PC-9 (cell line): ENCODE results near the gene BICC1. TPM values are rescaled to one million over a fixed set of nuclear protein-coding genes. Genes with fewer than 3 reads are reported as not detected.

Experiments used
- BruUV-seq: library from RNA; stranded (reverse); fragments of 400-500 nt; replicated peaks from 2 replicates; lab custom pipeline; 2021; lab: Mats Ljungman, UMichigan
- CTCF ChIA-PET: fragments of 300-600 bp; sonication (Branson Sonifier 250); formaldehyde crosslinking; loops from one replicate; lab custom pipeline; 2022; ENCODE audit warnings: antibody characterized with exemption; lab: Charles Lee
- POLR2A ChIA-PET: fragments of 300-600 bp; sonication (Branson Sonifier 250); formaldehyde crosslinking; loops from one replicate; lab custom pipeline; 2022; ENCODE audit warnings: antibody characterized with exemption; ENCODE audit not compliant: unreplicated experiment; lab: Charles Lee
- DNase-seq, 2 experiments: peaks; one replicate each; pipeline versions ENCODE4 v3.0.0 to v3.0.0-alpha.2; 2015 to 2022; ENCODE audit warnings: mixed read lengths in 1 of 2
- H2AFZ ChIP-seq: fragments of 200-600 bp; sonication (generic); 2 replicates; pipeline ENCODE4 v1.8.1; 2017; ENCODE audit warnings: antibody characterized with exemption
- H3F3A ChIP-seq: fragments of 200-600 bp; sonication (generic); 2 replicates; pipeline ENCODE4 v1.8.1; 2017; ENCODE audit warnings: antibody characterized with exemption, mild to moderate bottlenecking, low read depth; ENCODE audit not compliant: insufficient read depth
- H3K27ac ChIP-seq: fragments of 200-600 bp; sonication (generic); 2 replicates; pipeline ENCODE4 v1.6.1; 2016; ENCODE audit warnings: mixed run types
- H3K27me3 ChIP-seq: fragments of 200-600 bp; sonication (generic); 2 replicates; pipeline ENCODE4 v1.6.1; 2016; ENCODE audit warnings: low read depth, mixed run types; ENCODE audit not compliant: insufficient read depth
- H3K36me3 ChIP-seq: fragments of 200-600 bp; sonication (generic); 2 replicates; pipeline ENCODE4 v1.6.1; 2016; ENCODE audit warnings: low read depth, mixed run types
- H3K4me1 ChIP-seq: fragments of 200-600 bp; sonication (generic); replicated peaks from 2 replicates; pipeline ENCODE4 v1.6.1; 2016; ENCODE audit warnings: mixed run types; ENCODE audit not compliant: insufficient read depth
- H3K4me2 ChIP-seq: fragments of 200-600 bp; sonication (generic); 2 replicates; pipeline ENCODE4 v1.6.1; 2017; ENCODE audit warnings: mixed run types
- H3K4me3 ChIP-seq: fragments of 200-600 bp; sonication (generic); 2 replicates; pipeline ENCODE4 v1.6.1; 2016; ENCODE audit warnings: mixed run types
- H3K79me2 ChIP-seq: fragments of 200-600 bp; sonication (generic); 2 replicates; pipeline ENCODE4 v1.6.1; 2017; ENCODE audit warnings: low read depth, mixed run types
- H3K9me2 ChIP-seq: fragments of 200-600 bp; sonication (generic); 2 replicates; pipeline ENCODE4 v1.8.1; 2017; ENCODE audit warnings: mild to moderate bottlenecking; ENCODE audit not compliant: insufficient read depth
- H3K9me3 ChIP-seq: fragments of 200-600 bp; sonication (generic); 2 replicates; pipeline ENCODE4 v1.8.1; 2016; ENCODE audit warnings: low read depth; ENCODE audit not compliant: insufficient read depth
- H4K20me1 ChIP-seq: fragments of 200-600 bp; sonication (generic); 2 replicates; pipeline ENCODE4 v1.8.1; 2017; ENCODE audit not compliant: insufficient read depth
- EZH2 ChIP-seq: fragments of 200-600 bp; sonication (generic); IDR thresholded peaks from 2 replicates; pipeline ENCODE4 v1.8.0; 2017; ENCODE audit warnings: antibody characterized with exemption, low read depth
- intact Hi-C: fragments of 100-400 bp; cut with micrococcal nuclease; formaldehyde crosslinking; loops from one replicate; pipeline ENCODE4 v1.10.0; 2022; ENCODE audit not compliant: unreplicated experiment
- total RNA-seq: library from RNA; stranded (reverse); gene quantifications from 2 replicates; pipeline ENCODE4 v1.2.3, GENCODE V29; 2021
- TF ChIP-seq, protein P1 (sequence below): fragments of 200-600 bp; sonication (generic); conservative IDR thresholded peaks from 2 replicates; pipeline ENCODE4 v1.6.1; 2017; ENCODE audit warnings: mixed run types, antibody characterized with exemption, mild to moderate bottlenecking, moderate library complexity

The BICC1 gene
- total RNA-seq, 1 experiment from 2014 or later: not detected

DNA sequence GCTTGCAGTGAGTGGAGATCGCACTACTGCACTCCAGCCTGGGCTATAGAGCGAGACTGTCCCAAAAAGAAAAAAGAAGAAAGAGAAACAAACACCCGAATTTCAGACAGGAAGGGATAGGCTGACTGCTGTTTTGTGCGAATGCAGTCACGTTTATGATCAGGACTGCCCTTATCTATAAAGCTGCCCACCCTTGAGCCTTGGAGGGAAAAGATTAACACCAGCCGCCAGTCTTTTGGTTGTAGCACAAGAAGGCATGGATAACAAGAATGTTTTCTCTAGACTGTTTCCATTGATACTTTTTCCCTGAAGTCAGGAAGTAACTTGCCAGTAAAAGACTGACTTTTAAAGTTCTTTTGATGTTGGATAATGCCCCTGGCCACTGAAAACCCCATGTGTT, 314.0 kb downstream of the BICC1 start:
- no peaks in the 10 kb centered on the region for H3K9me3 ChIP-seq
- BruUV-seq: no TSS peak
- H2AFZ ChIP-seq: 0 out of 2 replicates have a peak overlapping the region, but pooled peaks have one; percentile 7
- H3K9me2 ChIP-seq: no peaks in the 10 kb centered on the region
- H4K20me1 ChIP-seq: no peaks in the 10 kb centered on the region
- TF ChIP-seq, protein P1, sequence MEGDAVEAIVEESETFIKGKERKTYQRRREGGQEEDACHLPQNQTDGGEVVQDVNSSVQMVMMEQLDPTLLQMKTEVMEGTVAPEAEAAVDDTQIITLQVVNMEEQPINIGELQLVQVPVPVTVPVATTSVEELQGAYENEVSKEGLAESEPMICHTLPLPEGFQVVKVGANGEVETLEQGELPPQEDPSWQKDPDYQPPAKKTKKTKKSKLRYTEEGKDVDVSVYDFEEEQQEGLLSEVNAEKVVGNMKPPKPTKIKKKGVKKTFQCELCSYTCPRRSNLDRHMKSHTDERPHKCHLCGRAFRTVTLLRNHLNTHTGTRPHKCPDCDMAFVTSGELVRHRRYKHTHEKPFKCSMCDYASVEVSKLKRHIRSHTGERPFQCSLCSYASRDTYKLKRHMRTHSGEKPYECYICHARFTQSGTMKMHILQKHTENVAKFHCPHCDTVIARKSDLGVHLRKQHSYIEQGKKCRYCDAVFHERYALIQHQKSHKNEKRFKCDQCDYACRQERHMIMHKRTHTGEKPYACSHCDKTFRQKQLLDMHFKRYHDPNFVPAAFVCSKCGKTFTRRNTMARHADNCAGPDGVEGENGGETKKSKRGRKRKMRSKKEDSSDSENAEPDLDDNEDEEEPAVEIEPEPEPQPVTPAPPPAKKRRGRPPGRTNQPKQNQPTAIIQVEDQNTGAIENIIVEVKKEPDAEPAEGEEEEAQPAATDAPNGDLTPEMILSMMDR: no peak
- no peak for TF ChIP-seq EZH2
- intact Hi-C loops: no loop called here
- H3K79me2 ChIP-seq: no peaks in the 10 kb centered on the region
- no peak overlapping the region for H3K27ac ChIP-seq
- no peak for DNase-seq
- no peak overlapping the region for H3K4me3 ChIP-seq
- no peak overlapping the region for H3K4me2 ChIP-seq
- H3F3A ChIP-seq: no peaks in the 10 kb centered on the region
- no peaks in the 10 kb centered on the region for H3K27me3 ChIP-seq
- peaks cover 4% of the 10 kb centered on the region; the same call in 1 of the 2 replicates for H3K4me1 ChIP-seq
- POLR2A ChIA-PET: no interaction called here
- H3K36me3 ChIP-seq: no peaks in the 10 kb centered on the region
- CTCF ChIA-PET: no interaction called here

DNA sequence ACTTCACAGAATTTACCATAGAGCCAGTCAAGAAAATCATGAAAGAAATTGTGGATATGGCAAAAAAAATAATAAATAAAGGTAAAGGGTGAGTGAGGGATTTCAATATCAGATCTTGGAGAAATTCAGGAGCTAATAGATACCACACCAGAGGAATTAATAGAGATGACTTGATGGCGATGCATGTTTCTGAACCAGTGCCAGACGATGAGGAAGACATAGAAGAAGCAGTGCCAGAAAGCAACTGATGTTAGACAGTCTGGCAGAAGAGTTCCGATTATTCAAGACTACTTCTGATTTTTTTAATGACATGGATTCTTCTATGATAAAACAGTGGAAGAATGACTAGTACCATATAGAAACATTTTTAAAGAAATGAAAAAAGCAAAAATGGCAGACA, 314.7 kb downstream of the BICC1 start:
- ChIA-PET CTCF (no interaction called here), POLR2A (no interaction called here)
- Histone ChIP-seq H3K4me2 (no peak overlapping the region), H3K27me3 (no peaks in the 10 kb centered on the region), H3K27ac (no peak overlapping the region), H3K9me2 (no peaks in the 10 kb centered on the region), H3K9me3 (no peaks in the 10 kb centered on the region), H3K4me3 (no peak overlapping the region), H2AFZ (0 out of 2 replicates have a peak overlapping the region, but pooled peaks have one; percentile 7), H4K20me1 (no peaks in the 10 kb centered on the region), H3F3A (no peaks in the 10 kb centered on the region), H3K36me3 (no peaks in the 10 kb centered on the region), H3K4me1 (no peaks in the 10 kb centered on the region), H3K79me2 (no peaks in the 10 kb centered on the region)
- no peak for DNase-seq
- intact Hi-C loops: no loop called here
- no TSS peak for BruUV-seq
- TF ChIP-seq, protein P1: no peak
- no peak for TF ChIP-seq EZH2

DNA sequence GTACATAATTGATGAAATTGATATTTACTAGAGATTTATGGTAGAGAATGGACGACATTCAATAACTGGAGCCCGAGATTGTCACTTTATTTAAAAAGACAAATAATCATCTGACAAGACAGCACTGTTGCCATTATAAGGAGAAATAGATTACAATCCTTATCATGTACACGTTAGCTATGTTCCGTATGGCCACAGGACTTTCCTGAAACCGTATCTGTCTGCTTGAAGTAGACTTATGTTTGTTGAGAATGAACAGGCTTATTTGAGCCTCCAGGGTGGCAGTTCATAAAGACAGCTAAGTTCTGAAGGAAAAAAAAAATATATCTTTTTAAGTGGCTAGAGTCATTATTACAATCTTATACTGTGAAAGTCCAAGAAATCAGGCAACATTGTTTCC, 317.2 kb downstream of the BICC1 start:
- Histone ChIP-seq H3K27ac (no peak overlapping the region), H3K36me3 (no peaks in the 10 kb centered on the region), H3K27me3 (no peaks in the 10 kb centered on the region), H3K9me3 (no peaks in the 10 kb centered on the region), H3K9me2 (no peaks in the 10 kb centered on the region), H3K4me2 (no peak overlapping the region), H3K4me1 (no peaks in the 10 kb centered on the region), H3K79me2 (no peaks in the 10 kb centered on the region), H3K4me3 (no peak overlapping the region), H3F3A (no peaks in the 10 kb centered on the region), H2AFZ (no peak overlapping the region), H4K20me1 (no peaks in the 10 kb centered on the region)
- BruUV-seq: no TSS peak
- no peak for DNase-seq
- TF ChIP-seq, protein P1: no peak
- no peak for TF ChIP-seq EZH2
- CTCF ChIA-PET: no interaction called here
- intact Hi-C loops: no loop called here
- POLR2A ChIA-PET: no interaction called here
